HL-60/S4 treated with phorbol 12-myristate 13-acetate at 8.2 ng/mL for 4 days and 3 days (cell line): ENCODE measurements around the gene SLC16A9.

ENCODE experiments used
- in situ Hi-C: fragments of 300-500 bp; cut with MboI; formaldehyde crosslinking; loops from 2 replicates; pipeline ENCODE4 v1.15.0; 2022; ENCODE audit warnings: low sequenced_read_pairs

Gene SLC16A9

DNA sequence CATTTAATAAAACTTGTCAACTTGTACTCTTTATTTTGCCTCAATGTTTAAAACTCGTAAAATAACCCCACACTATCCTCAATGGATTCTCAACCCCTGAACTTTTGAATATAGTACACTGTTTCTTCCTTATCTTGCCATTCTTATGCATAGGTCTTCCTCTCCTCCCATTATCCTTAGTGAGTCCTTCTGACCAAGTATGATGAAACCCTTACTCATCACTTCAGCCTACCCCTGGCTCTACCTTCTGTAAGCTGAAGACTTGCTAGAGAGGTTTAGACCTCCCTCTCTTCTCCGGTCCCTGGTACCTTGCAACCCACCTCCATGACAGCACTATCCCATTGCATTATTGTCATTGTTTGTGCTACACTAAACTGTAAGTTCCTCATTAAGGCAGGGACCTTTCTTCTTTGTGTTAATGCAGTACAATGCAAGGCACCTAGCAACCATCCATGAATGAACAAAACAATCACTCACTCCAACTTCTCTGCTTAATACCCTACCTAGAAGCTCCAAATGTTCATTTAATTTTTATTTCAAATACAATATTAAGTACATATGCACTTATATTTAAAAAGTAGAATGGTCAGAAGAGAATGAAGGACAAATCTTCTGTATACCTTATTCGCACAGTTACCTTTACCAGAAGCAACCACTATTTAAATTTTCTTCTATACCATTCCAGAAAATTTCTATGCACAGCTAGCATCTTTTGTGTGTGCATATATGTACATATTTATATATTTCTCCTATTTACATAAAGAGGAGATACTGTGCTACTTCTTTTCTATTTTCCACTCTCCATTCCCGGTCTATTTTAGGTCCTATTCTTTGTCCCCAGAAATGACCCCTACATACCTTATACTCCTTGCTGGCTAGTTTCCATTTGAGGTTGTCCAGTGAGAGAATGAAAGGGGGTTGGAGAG lies 77.5 kb downstream of the SLC16A9 start:
- in situ Hi-C loops, result loop anchor here (25.0 kb wide), 1 partner anchor 405 kb away; no protein-coding TSS in a partner anchor

DNA sequence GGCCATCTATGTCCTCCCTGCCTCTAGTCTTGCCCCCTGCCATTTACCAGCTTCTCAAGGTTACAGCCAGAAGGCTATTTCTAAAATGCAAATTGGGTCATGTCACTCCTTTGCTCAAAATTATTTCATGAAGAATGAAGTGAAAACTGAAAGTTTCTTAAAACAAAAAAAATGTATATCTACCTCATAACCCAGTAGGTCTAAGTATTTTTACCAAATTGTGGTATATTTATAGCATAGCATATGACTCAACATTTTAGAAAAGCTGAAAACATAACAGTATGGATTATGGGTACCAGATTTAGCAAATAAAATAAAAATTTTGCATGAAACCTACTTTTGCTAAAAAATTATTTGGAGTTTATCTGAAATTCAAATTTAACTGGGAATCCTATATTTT lies 78.4 kb downstream of the SLC16A9 start:
- in situ Hi-C loops, result loop anchor here (25.0 kb wide), 1 partner anchor 406 kb away; no protein-coding TSS in a partner anchor

DNA sequence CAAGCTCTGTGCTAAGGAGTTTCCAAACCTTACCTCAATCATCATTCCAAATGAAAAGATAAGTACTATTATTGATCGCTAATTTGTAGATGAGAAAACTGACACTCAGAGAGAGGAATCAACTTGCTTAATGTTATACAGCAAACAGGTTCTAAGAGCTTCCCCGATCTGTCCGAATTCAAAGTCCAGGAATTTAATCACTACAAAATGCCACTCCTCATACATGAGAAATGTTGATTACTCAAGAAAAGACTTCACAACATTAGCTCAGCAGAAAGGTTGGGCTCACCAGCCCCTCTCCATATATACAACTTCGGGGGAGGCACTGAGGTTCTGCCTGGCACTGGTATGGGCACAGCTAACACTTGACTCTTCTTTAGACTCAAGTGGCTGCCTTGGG lies 80.7 kb downstream of the SLC16A9 start:
- in situ Hi-C loops, result loop anchor here (10.0 to 25.0 kb wide), 2 partner anchors 176 to 408 kb away; no protein-coding TSS in a partner anchor

DNA sequence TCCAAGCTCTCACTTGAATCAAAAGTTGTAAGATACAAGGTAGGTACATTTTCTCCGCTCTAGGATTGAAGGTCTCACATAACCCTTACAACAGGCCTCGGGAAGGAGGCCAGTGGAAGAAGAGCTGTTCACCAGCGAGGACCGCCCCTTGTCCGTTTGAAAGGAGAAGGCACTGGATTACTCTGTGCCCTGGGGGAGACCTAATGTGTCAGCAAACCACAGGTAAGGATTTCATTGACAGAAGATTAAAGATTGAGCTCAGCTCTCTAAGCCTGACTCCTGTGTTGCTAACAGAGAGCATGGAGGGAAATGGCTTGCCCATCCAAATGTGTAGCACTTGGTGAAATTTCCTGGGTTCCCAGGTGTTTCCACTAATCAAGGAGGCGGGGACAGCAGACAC lies 81.2 kb downstream of the SLC16A9 start:
- in situ Hi-C loops, result loop anchor here (10.0 to 25.0 kb wide), 2 partner anchors 176 to 409 kb away; no protein-coding TSS in a partner anchor

DNA sequence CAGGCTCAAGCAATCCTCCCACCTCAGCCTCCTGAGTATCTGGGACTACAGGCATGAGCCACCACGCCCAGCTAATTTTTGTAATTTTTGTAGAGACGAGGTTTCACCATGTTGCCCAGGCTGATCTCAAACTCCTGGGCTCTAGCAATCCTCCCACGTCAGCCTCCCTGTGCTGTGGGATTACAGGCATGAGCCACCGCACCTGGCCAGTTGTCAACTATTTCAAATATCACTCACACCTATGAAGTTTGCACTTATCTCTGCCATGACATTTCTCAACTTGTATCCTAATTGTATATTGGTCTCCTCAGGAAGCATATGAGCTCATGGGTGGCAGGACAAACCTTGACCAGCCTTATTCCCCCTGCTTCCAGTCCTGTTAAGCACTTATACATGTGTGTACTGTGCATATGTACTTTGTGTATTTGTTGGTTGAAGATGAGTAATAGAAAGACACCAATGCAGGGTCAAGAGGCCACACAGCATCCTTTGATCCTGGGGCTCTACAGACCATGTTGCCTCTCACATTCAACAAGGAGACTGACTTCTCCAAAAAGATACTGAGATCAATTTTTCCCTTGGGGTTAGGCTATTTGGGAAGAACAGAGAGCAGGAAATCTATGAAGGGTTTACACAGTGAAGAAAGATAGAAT lies 82.2 kb downstream of the SLC16A9 start:
- in situ Hi-C loops, result loop anchor here (10.0 to 25.0 kb wide), 2 partner anchors 177 to 410 kb away; no protein-coding TSS in a partner anchor

DNA sequence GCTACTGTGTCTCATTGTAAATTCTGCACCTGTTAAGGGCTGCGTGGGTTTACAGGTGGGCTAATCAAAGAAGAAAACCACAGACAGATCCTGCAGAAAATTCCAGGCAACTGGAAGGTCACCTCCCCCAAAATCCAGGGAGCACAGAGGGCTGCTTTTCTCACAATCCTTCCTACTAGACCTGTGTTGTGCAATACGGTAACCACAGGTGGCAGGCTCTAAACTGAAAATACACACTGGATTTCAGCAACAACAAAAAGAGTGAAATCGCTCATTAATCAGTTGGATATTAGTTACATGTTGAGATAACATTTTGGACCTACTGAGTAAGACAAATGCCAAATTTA lies 83.2 kb downstream of the SLC16A9 start:
- in situ Hi-C loops, result loop anchor here (10.0 to 25.0 kb wide), 2 partner anchors 178 to 411 kb away; no protein-coding TSS in a partner anchor

DNA sequence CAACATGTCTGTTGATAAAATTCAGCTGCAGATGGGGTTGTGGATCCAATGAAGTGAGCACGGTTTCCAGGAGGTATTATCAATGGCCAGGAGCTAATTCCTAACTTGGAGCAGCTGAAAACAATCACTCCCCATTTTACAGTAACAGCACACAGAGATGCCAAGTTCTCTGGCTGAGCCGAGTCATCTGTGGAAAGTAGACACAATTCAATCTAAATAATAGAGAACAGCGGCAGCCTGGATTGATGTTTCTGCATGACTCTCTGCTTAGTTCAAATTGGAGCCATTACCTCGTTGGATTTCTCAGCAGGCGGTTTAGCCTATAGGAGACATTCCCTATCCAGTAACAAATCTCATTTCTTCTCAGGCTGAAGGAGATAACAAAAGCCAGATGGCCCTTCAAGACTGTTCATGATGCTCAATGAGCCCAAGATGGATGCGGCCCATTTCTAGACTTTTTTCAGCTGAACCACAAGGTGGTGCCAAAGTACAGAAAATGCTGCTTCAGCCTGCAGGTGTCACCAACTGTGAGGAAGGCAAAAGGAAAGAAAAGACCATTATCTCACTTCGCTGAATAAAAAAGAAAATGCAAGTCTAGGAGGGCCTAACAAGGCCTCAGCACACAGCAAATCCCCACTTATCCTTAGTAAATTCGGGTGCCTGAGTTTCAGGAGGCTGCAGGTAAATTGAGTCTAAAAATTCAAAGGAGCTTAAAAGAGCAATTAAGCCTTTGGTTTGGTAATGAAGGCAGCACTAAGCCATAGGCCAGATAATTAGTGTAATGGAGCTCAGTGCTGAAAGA lies 83.7 kb downstream of the SLC16A9 start:
- in situ Hi-C loops, result loop anchor here (10.0 to 25.0 kb wide), 2 partner anchors 179 to 411 kb away; no protein-coding TSS in a partner anchor

DNA sequence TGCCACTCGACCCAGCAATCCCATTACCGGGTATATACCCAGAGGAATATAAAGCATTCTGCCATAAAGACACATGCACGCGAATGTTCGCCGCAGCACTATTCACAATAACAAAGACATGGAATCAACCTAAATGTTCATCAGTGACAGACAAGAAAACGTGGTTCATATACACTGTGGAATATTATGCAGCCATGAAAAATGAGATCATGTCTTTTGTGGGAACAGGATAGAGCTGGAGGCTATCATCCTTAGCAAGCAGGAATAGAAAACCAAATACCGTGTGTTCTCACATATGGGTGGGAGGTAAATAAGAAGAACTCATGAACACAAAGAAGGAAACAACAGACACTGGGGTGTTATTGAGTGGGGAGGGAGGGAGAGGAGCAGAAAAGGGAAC lies 84.7 kb downstream of the SLC16A9 start:
- in situ Hi-C loops, result loop anchor here (10.0 to 25.0 kb wide), 2 partner anchors 180 to 412 kb away; no protein-coding TSS in a partner anchor

DNA sequence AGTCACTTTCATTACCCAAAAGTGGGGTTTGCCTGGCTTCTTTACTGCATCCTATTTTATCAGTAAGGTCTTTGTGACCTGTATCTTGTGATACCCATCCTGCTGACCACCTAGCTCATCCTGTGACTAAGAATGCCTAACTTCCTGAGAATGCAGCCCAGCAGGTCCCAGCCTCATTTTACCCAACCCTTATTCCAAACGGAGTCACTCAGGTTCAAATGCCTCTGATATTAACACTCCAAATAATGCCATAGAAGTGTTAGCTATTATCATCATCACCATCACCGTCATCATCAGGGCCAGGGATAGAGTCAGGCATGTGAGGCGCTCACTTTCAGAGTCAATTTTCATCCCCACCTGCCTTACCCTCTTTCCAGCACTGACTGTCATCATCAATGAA lies 85.5 kb downstream of the SLC16A9 start:
- in situ Hi-C loops, result loop anchor here (10.0 kb wide), 1 partner anchor 181 kb away; no protein-coding TSS in a partner anchor

DNA sequence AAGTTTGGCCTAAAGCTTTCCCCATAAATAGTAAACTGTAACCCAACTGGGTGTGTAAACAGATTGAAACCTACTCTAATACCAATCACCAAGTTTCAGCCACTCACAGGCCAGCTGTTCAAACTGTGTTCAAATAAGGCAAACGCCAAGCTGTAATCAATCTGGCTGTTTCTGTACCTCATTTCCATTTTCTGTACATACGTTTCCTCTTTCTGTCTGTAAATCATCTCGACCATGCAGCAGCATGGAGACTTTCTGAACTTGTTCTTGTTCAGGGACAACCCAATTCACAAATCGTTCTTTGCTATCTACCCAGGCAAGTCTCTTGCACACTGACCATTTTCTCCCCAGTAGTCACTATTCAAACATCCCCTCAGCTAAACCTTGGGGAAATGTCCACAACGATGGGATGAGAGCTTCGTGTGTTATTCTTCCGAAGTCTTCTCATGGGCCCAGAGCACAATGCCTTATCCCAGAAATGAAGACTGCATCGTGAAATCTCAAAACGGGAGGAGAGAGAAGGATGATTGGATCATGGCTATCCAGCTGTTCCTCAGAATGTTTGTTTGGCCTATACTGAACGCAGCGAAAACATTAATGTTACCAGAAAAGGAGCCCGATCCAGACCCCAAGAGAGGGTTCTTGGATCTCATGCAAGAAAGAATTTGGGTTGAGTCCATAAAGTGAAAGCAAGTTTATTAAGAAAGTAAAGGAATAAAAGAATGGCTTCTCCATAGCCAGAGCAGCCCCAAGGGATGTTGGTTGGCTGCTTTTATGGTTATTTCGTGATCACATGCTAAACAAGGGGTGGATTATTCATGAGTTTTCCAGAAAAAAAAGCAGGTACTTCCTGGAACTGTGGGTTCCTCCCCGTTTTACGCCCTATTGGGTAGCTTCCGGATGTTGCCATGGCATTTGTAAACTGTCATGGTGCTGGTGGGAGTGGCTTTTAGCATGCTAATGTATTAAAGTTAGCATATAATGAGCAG lies 86.2 kb downstream of the SLC16A9 start:
- in situ Hi-C loops, result loop anchor here (10.0 kb wide), 1 partner anchor 181 kb away; no protein-coding TSS in a partner anchor

DNA sequence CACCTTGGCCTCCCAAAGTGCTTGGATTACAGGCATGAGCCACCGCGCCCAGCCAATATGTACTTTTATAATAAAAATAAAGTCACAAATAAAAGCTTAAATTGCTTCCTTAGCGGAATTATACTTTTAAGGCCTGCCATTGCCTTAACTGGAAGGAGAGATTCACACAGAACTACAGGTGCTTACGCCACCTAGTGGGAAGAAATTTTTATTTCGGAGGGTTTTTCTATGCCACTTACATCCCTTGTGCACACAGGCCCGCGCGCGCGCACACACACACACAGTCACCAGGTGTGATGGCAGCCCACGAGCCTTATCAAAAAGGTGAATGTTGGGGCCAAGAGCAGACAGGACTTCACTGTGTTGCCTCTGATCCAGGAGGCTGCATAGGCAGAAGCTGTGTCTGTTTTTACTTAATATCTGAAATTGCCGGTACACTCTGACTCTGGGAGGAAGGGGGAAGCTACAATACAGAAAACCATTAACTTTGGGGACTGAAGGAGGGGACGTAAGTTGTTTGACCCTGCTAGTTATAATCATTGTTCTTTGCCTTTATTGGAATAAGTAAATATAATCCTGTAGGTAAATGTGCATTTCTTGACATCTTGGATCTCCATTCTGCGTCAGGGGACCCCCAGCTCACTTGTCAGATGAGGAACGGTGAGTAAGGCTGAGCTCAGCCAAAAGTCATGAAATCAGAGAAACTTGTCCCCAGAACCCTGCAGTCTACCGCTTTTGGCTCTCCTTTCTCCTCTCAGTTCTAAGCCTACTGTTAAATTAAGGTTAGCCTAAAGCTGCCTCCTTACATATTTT lies 87.1 kb downstream of the SLC16A9 start:
- in situ Hi-C loops, result loop anchor here (10.0 kb wide), 1 partner anchor 182 kb away; no protein-coding TSS in a partner anchor

DNA sequence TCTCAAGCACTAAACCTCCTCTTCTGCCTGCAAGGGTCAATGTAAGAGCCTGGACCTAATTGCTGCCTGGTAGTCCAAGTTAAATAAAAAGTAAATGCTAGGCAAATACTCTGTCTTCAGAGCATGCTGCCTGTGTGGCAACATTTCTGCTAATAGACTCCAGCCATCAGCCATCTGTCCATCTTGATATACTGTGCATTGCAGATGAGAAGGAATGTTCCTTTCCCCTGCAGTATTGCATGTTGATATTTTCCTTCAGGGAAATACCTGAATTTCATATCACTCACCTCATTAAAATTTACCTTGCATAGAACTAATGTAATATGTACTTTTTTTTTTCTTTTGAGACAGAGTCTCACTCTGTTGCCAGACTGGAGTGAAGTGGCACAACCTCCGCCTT lies 87.9 kb downstream of the SLC16A9 start:
- in situ Hi-C loops, result loop anchor here (10.0 kb wide), 1 partner anchor 183 kb away; no protein-coding TSS in a partner anchor

DNA sequence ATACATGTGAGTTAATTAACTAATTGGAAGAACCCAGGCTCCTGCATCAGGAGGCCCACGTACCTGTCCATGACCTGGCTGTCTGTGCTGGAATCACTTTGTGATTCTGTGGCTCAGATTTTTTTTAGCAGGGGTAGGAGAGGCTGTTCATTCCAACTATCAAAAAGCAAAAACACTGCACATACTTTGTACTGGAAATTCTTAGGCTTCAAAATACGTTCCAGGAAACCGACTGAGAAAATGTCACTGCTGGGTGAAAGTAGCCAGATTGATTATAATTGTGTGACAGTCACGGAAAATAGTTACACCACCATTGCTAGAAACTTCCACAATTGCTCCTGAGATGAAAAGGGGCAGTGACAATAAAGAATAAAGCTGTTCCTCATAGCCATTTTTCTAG lies 91.0 kb downstream of the SLC16A9 start:
- in situ Hi-C loops, result no loop called here

DNA sequence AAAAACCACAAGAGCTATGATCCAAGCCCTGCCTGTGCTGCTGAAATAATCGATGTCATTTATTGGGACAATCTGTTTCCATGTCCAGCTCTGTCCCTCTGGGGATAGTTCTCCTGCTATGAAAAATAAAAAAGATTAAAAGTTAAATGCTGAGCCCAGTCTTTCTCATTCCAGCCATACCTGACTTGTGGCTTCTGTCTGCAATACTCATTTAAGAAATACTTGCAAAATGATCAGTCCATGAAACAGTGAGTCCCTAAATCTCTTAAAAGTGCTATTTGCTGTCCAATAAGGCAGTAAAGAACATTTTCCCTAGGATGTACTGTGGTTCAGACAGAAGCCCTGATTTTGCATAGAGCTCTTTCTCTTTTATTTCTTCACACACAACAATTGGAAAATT lies 91.7 kb downstream of the SLC16A9 start:
- in situ Hi-C loops, result no loop called here

DNA sequence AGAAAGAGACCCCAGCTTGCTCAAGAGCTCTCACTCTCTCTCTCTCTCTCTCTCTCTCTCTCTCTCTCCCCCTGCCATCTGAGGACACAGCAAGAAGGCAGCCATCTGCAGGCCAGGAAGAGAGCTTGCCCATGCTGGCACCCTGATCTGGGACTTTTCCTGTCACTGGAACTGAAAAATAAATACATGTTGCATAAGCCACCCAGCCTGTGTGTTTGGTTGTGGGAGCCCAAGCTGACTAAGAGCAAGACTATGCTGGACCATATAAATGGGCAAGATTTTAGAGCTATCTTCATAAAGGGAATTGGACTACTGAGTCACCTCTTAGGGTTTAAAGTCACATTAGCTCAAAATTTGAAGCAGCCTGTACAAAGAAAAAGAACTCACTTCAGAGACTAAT lies 98.6 kb downstream of the SLC16A9 start:
- in situ Hi-C loops, result no loop called here

DNA sequence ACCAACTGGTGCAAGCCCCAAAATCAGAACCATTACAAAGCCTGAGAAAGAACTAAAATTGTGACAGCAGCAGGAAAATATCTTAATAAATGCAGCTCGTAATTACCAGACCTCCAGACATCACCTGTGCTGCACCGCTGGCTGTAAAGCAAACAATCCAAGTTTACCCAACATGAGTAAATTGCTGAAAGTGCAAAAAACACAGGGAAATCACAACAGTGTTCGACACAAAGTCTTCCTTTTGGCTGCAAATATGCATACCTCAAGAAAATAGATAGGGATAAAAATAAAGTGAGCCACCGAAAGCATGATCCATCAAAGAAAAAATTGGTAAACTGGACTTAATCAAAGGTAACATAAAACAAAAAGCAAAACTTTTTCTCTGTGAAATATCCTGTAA lies 101.7 kb downstream of the SLC16A9 start:
- in situ Hi-C loops, result no loop called here

DNA sequence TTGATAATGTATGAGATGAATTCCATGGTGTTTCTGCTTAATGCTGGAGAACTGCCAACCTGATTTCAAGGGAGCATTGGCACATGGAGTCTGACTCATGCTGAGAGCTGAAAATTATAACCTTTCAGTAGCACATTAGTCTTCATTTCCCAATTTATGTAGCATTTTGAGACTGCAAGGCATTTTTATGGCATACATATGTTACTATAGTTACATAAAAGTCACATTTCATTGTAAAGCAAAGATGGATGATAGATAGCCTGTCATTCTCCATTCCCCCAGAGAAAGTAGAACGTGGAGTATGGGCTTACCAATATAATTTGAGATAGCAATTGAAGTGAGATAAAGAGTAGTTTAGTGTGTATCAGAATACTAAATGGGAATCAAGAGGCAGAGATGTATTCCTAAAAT lies 103.1 kb downstream of the SLC16A9 start:
- in situ Hi-C loops, result no loop called here

DNA sequence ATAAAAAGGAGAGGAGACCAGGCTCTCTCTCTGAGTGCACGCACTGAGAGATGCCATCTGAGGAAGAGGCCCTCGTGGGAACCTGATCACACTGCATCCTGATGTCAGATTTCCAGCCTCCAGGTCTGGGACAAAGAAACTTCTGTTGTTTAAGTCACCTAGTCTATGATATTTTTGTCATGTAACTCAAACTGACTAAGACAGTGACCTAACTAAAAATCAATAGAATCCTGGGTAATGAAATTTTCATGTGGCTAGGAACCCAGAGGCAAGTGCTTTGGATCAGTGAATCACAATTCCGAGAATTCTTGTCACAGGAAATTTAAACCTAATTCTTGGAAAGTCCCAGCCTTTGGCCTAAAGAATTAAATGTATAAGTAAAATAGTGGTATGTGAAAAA lies 107.7 kb downstream of the SLC16A9 start:
- in situ Hi-C loops, result no loop called here
